Mammary epithelial cell (primary cell): ENCODE results near the gene LRRC25.

Experiments
- EZH2 ChIP-seq: IDR thresholded peaks from 2 replicates; pipeline ENCODE4 v1.6.1; 2012; ENCODE audit warnings: low read length, inconsistent platforms, borderline replicate concordance
- TF ChIP-seq, protein P1 (sequence below), 2 donors: IDR thresholded peaks in 1 of 2; conservative IDR thresholded peaks in 1 of 2; 2 replicates each; pipeline ENCODE4 v1.5.1; 2011 to 2012; ENCODE audit warnings: inconsistent platforms in 2 of 2, low read length in 2 of 2, mild to moderate bottlenecking in 2 of 2, control low read depth in 1 of 2, low read depth in 1 of 2; ENCODE audit not compliant: insufficient read depth in 1 of 2; ENCODE audit errors: extremely low read depth in 1 of 2

DNA sequence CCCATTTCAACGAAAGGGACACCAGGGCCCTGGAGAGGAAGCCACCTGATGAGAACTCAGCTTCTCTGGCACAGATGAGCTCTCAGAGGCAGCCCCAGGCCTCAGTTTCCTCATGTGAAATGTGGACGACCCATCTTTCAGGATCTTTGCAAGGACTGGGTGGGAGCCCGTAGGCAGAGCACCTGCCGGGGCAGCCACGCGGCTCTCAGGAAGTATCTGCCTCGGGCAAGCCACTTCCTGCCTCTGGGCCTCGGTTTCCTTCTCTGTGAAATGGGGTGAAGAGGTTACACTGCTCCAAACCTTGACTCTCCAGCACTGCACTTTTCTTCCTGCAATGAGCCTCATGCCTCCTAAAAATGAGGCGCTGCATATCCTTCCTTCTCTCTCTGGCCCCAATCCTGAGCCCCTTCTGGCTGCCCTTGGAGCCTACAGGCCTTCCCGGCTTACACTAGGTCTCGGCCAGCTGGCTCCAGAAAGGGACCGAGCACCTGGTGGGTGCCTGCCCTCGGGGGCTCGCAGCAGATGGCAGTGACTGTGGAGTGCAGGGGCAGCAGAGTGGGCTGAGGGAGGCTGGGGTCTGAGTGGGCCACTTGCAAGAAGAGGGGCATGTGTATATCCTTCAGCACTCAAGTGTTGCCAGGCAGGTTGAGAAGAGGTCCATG, 25.2 kb upstream of the LRRC25 start:
- TF ChIP-seq, protein P1, sequence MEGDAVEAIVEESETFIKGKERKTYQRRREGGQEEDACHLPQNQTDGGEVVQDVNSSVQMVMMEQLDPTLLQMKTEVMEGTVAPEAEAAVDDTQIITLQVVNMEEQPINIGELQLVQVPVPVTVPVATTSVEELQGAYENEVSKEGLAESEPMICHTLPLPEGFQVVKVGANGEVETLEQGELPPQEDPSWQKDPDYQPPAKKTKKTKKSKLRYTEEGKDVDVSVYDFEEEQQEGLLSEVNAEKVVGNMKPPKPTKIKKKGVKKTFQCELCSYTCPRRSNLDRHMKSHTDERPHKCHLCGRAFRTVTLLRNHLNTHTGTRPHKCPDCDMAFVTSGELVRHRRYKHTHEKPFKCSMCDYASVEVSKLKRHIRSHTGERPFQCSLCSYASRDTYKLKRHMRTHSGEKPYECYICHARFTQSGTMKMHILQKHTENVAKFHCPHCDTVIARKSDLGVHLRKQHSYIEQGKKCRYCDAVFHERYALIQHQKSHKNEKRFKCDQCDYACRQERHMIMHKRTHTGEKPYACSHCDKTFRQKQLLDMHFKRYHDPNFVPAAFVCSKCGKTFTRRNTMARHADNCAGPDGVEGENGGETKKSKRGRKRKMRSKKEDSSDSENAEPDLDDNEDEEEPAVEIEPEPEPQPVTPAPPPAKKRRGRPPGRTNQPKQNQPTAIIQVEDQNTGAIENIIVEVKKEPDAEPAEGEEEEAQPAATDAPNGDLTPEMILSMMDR (conservative IDR thresholded peaks at IDR 0.05 in 1 of 2, IDR thresholded peaks at IDR 0.05 in 1 of 2; ENCODE audit: extremely low read depth in 1 of 2, insufficient read depth in 1 of 2, low read depth in 1 of 2, low read length in 2 of 2), result no peak
- no peak for TF ChIP-seq EZH2
